GM21381 (cell line): ENCODE results near the gene ST6GAL1.
A peak's percentile ranks its signal among the peaks of the same experiment; 100 is the strongest.
"Not testable (repeated sequence)": the region's sequence is repeated elsewhere in the genome, so short reads cannot be mapped to it uniquely, and the experiment has no call there.

Source experiments
- ATAC-seq: cut with Tn5 transposase; IDR thresholded peaks from one replicate; pipeline ENCODE4 v1.9.1; 2021; ENCODE audit warnings: mild to moderate bottlenecking, moderate library complexity; ENCODE audit not compliant: unreplicated experiment

ST6GAL1 gene

GRCh38 chr3:186939536-186939935, 9.2 kb downstream of the ST6GAL1 start:
- ATAC-seq = no peak

DNA sequence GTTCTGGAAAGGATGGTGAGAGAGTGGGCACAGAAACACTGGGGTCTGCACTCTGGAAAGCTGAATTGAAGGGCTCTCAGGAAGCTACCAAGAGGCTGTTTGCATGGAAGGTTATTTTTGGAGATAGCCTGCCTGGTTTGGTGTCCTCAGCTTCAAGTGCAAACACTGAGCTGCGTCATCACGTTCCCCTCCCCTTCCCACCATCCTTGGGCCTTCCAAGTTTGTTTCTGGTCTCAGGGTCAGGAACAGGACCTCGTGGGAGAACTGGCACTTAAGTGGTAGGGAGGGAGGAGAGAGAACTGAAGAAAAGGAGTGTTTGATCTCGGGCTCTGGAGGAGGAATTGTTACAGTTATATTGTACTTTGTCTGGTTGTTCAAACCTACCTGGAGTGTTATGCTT, 10.6 kb downstream of the ST6GAL1 start:
- ATAC-seq = no peak

GRCh38 chr3:186942168-186942567, 11.8 kb downstream of the ST6GAL1 start:
- ATAC-seq = no peak

- ATAC-seq = no peak
Measured at GRCh38 chr3:186945255-186945823, 15.0 kb downstream of the ST6GAL1 start.

GRCh38 chr3:186946756-186947375, 16.5 kb downstream of the ST6GAL1 start:
- peak; percentile 84 for ATAC-seq

- no peak for ATAC-seq
Measured at GRCh38 chr3:186949281-186949982, 19.1 kb downstream of the ST6GAL1 start.

GRCh38 chr3:186950402-186951093, 20.2 kb downstream of the ST6GAL1 start:
- ATAC-seq = no peak

DNA sequence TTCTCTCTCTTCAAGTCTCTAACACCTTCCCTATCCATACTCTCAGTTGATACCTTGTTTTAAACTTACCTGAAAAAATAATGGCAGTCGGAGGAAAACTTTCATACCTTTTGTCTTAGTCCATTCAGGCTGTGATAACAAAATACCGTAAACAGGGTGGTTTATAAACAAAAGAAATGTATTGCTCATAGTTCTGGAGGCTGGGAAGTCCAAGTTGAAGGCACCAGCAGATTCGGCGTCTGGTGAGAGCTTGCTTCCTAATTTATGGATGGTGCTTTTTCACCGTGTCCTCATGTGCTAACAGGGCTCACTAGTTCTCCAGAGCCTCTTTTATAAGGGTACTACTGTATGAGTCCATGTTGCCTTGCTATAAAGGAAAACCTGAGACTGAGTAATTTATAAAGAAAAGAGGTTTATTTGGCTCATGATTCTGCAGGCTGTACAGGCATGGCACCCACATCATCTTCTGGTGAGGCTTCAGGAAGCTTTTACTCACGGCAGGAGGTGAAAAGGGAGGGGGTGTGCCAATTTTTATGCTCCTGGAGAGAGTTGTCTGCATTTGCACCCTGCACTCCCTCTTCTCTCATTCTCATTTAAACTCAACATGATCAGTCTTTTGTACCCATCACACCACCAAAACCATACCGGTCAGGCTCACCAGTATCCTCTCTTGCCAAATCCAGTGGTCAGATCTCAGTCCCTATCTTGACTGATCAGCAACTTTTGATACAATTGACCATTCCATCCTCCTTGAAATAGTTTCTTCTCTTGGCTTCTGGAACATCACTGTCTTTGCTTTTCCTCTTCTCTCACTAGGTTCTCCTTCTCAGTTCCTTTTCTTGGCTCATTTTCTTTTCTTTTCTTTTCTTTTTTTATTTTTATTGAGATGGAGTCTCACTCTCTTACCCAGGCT, 21.6 kb downstream of the ST6GAL1 start:
- ATAC-seq = no peak

- peak; percentile 59 for ATAC-seq
Measured at GRCh38 chr3:186953011-186953487, 22.7 kb downstream of the ST6GAL1 start.

DNA sequence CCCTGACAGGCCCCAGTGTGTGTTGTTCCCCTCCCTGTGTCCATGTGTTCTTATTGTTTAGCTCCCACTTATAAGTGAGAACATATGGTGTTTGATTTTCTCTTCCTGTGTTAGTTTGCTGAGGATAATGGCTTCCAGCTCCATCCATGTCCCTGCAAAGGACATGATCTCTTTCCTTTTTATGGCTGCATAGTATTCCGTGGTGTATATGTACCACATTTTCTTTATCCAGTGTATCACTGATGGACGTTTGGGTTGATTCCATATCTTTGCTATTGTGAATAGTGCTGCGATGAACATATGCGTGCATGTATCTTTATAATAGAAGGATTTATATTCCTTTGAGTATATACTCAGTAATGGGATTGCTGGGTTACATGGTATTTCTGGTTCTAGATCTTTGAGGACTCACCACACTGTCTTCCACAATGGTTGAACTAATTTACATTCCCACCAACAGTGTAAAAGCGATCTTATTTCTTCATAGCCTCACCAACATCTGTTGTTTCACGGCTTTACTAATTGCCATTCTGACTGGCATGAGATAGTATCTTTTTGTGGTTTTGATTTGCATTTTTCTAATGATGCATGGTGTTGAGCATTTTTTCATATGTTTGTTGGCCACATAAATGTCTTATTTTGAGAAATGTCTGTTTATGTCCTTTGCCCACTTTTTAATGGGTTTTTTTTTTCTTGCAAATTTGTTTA, 23.8 kb downstream of the ST6GAL1 start:
- ATAC-seq = not testable (repeated sequence)

GRCh38 chr3:186955898-186956696, 25.8 kb downstream of the ST6GAL1 start:
- ATAC-seq = no peak

- ATAC-seq = no peak
Measured at GRCh38 chr3:186959029-186959624, 28.8 kb downstream of the ST6GAL1 start.

- no peak for ATAC-seq
Measured at GRCh38 chr3:186960347-186960746, 30.0 kb downstream of the ST6GAL1 start.

- no peak for ATAC-seq
Measured at GRCh38 chr3:186962445-186962844, 32.1 kb downstream of the ST6GAL1 start.

DNA sequence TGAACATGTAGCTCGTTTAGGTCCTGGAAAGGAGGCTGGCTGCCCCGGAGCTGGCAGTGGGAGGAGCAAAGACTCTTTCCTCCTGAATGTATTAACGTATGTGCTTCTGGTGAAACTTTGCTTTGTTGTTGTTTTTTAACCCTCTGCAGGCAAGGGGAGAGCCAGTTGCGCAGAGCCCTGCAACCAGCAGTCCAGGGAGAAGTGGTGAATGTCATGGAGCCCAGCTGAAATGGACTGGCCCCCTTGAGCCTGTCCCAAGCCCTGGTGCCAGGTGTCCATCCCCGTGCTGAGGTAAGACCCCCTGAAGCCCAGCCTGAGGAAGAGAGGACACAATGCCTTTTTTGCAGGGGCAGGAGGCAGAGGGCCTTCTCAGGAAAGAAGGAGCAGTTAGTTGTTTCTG, 33.3 kb downstream of the ST6GAL1 start:
- no peak for ATAC-seq

DNA sequence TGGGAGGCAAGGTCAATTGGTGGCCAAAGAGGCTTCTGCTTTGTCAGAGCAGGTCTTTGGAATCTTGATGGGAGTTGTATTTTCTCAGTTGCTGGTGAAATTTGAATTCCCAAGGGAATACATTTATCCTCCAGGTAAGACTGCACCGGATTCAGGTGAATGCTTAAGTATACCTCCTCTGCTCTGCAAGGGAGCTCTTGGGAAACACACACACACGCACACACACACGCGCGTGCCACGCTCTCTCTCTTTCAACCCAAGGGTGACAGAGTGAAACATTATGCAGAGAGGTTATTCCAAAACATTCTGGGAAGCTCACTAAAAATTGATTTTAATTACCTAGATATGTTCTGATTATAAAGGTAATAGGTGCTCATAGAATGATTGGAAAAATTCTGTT, 33.7 kb downstream of the ST6GAL1 start:
- no peak for ATAC-seq

GRCh38 chr3:186964616-186965015, 34.3 kb downstream of the ST6GAL1 start:
- no peak for ATAC-seq

DNA sequence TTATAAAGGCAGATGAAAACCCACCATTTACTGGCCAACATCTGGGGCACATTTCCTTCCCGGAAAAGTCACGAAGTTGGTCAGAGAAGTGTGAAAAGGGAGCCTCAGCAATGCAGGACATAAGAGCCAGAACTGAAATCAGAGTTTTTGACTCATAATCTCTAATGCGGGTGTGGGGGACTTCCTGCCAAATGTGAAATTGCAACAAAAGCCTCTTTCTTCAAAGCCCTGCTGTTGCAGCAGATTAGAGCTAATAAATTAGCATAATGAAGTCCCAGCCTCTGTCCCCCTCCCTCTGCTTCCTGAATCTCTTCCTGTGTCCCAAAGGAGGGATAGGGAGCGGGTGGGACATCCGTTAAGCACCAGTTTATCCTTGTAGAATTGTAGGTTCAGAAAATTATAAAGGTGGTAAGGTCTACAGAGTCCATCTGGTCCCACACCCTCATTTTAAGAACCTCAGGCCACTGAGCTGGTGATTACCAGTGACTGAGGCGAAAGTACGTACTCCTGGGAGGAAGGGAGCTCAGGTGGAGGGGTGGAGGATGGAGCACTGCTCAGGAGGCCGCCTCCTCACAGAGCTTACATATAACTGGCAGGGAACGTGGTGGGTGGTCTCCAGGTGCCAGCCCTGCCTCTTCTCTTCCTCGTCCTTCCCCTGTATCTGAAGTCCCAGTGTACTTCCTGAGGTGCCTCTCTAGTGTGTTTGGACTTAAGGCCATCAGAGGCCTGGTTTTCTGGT, 35.0 kb downstream of the ST6GAL1 start:
- ATAC-seq = no peak
